NCI-H187 treated with DMSO at 0.1 percent for 48 hours (cell line): Measurements from ENCODE around the gene BMPER.

Source experiments
- DNase-seq: peaks from one replicate; lab custom pipeline; 2025; lab: John Stamatoyannopoulos, UW

BMPER gene

GRCh38 chr7:33888166-33888565 lies 17.2 kb upstream of the BMPER start:
- DNase-seq, result no peak

- no peak for DNase-seq
These were observed 12.4 kb upstream of the BMPER start for GRCh38 chr7:33892945-33893344.

- DNase-seq, result no peak
These were observed 12.0 kb upstream of the BMPER start for GRCh38 chr7:33893377-33893776.

- DNase-seq, result no peak
These were observed 10.1 kb upstream of the BMPER start for GRCh38 chr7:33895025-33895804.

- DNase-seq, result no peak
These were observed 4.8 kb upstream of the BMPER start for GRCh38 chr7:33900501-33900900.

- no peak for DNase-seq
These were observed 4.1 kb upstream of the BMPER start for GRCh38 chr7:33901199-33901598.

- no peak for DNase-seq
These were observed 3.5 kb upstream of the BMPER start for GRCh38 chr7:33901847-33902246.

GRCh38 chr7:33902746-33903145 lies 2.6 kb upstream of the BMPER start:
- no peak for DNase-seq

- no peak for DNase-seq
These were observed 1.3 kb upstream of the BMPER start for GRCh38 chr7:33903791-33904680.

- no peak for DNase-seq
These were observed 504 bp upstream of the BMPER start for GRCh38 chr7:33904681-33905388.

GRCh38 chr7:33906697-33907096 lies 1.4 kb downstream of the BMPER start:
- no peak for DNase-seq

- no peak for DNase-seq
These were observed 2.3 kb downstream of the BMPER start for GRCh38 chr7:33907625-33908024.

GRCh38 chr7:33909318-33909717 lies 4.0 kb downstream of the BMPER start:
- DNase-seq, result no peak

- DNase-seq, result no peak
These were observed 4.4 kb downstream of the BMPER start for GRCh38 chr7:33909755-33910154.

GRCh38 chr7:33910756-33911155 lies 5.4 kb downstream of the BMPER start:
- no peak for DNase-seq

GRCh38 chr7:33916357-33917081 lies 11.2 kb downstream of the BMPER start:
- no peak for DNase-seq

- DNase-seq, result no peak
These were observed 12.3 kb downstream of the BMPER start for GRCh38 chr7:33917661-33918060.

- DNase-seq, result no peak
These were observed 13.3 kb downstream of the BMPER start for GRCh38 chr7:33918438-33919143.

- no peak for DNase-seq
These were observed 14.1 kb downstream of the BMPER start for GRCh38 chr7:33919449-33919848.

GRCh38 chr7:33921216-33921938 lies 16.0 kb downstream of the BMPER start:
- no peak for DNase-seq

- DNase-seq, result no peak
These were observed 17.5 kb downstream of the BMPER start for GRCh38 chr7:33922820-33923219.
